Upper lobe of left lung (tissue), 4 donors: ENCODE data around the gene CLEC4D.

Experiments
- CTCF ChIP-seq, 6 experiments: fragments of 450-650 bp in 4 of 6; fragments of 200-600 bp in 2 of 6; sonication (generic) in 2 of 6; IDR thresholded peaks; one replicate each; pipeline ENCODE4 v1.5.1; 2016 to 2019; ENCODE audit warnings: antibody characterized with exemption in 6 of 6
- POLR2A ChIP-seq, 4 donors: fragments of 450-650 bp; IDR thresholded peaks; one replicate each; pipeline ENCODE4 v1.5.1; 2016 to 2017; ENCODE audit warnings: antibody characterized with exemption in 4 of 4, mild to moderate bottlenecking in 2 of 4
- POLR2AphosphoS5 ChIP-seq, 2 donors: sonication (generic); formaldehyde crosslinking; IDR thresholded peaks; one replicate each; pipeline ENCODE4 v1.5.1; 2017; ENCODE audit warnings: antibody characterized with exemption in 2 of 2

GRCh38 chr12:8513256-8513655 is at the start of gene CLEC4D:
- TF ChIP-seq CTCF (IDR thresholded peaks at IDR 0.05) (no peak), POLR2A (IDR thresholded peaks at IDR 0.05) (no peak), POLR2AphosphoS5 (IDR thresholded peaks at IDR 0.05) (no peak)
